ENCODE measurements around the gene CATSPERZ. TPM values are rescaled to one million over a fixed set of nuclear protein-coding genes. Genes with fewer than 3 reads are reported as not detected.

The CATSPERZ gene
- total and polyA plus RNA-seq, 9 of the 15 experiments (the other 6 are each of a cell fraction or from before 2014, with no cell fraction given), result 0.86 to 8.5 (median 3.5) TPM

- TF ChIP-seq TFAP4 (CRISPR knock-in tag; IDR thresholded peaks at IDR 0.05; ENCODE audit: borderline replicate concordance) (0 out of 2 replicates have a peak, but pooled peaks have one; percentile 1), THAP12 (CRISPR knock-in tag; IDR thresholded peaks at IDR 0.05) (peak; percentile 26; the same call in 1 of the 2 replicates), BHLHE40 (IDR thresholded peaks at IDR 0.05; ENCODE audit: low read length) (0 out of 2 replicates have a peak, but pooled peaks have one; percentile 8), HDAC6 (IDR thresholded peaks at IDR 0.05; ENCODE audit: low read depth, low read length) (no peak), ZNF740 (CRISPR knock-in tag; IDR thresholded peaks at IDR 0.05) (peak; percentile 74), ZNF740 (tag; IDR thresholded peaks at IDR 0.05) (no peak)
- TF ChIP-seq, protein P1, sequence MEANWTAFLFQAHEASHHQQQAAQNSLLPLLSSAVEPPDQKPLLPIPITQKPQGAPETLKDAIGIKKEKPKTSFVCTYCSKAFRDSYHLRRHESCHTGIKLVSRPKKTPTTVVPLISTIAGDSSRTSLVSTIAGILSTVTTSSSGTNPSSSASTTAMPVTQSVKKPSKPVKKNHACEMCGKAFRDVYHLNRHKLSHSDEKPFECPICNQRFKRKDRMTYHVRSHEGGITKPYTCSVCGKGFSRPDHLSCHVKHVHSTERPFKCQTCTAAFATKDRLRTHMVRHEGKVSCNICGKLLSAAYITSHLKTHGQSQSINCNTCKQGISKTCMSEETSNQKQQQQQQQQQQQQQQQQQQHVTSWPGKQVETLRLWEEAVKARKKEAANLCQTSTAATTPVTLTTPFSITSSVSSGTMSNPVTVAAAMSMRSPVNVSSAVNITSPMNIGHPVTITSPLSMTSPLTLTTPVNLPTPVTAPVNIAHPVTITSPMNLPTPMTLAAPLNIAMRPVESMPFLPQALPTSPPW (CRISPR knock-in tag; IDR thresholded peaks at IDR 0.05), result peak; percentile 60; the same call in 1 of the 2 replicates
- Histone ChIP-seq H3K4me2 (ENCODE audit: insufficient read depth, low read length) (peak overlapping the region; percentile 15), H2AFZ (ENCODE audit: low read depth, low read length) (peak overlapping the region; percentile 77), H3K9me3 (replicated peaks; ENCODE audit: control insufficient read depth, insufficient read depth, low read depth, low read length) (no peaks in the 10 kb centered on the region), H3K79me2 (ENCODE audit: control insufficient read depth, insufficient read depth, low read length) (no peaks in the 10 kb centered on the region), H3K27me3 (ENCODE audit: control insufficient read depth in 2 of 2, insufficient read depth in 2 of 2, low read length in 2 of 2) (no peaks in the 10 kb centered on the region), H3K4me1 (replicated peaks in 1 of 2; ENCODE audit: control insufficient read depth in 2 of 2, insufficient read depth in 2 of 2, low read length in 2 of 2) (peaks cover 20 to 56% of the 10 kb centered on the region in 2 experiments; a peak in 4 of 5 replicates), H3K4me3 (peak overlapping the region; percentile 39), H3K9me1 (ENCODE audit: control insufficient read depth, insufficient read depth, low read length) (no peaks in the 10 kb centered on the region), H3K27ac (ENCODE audit: extremely low read depth, low read depth, low read length) (no peak overlapping the region), H3K36me3 (ENCODE audit: control insufficient read depth, insufficient read depth, low read length) (no peaks in the 10 kb centered on the region), H3K9ac (ENCODE audit: insufficient read depth in 1 of 2, low read depth in 2 of 2, low read length in 2 of 2) (peak overlapping the region in 1 of 2 experiments; percentile 41; a peak in 3 of 4 replicates), H4K20me1 (replicated peaks; ENCODE audit: control insufficient read depth, insufficient read depth, low read length) (no peaks in the 10 kb centered on the region; the same call in 1 of the 2 replicates)
- intact Hi-C loops (cut with micrococcal nuclease) (loop anchor here (2.0 kb wide), 1 partner anchor 38 kb away; the partner anchor contains the start of gene ESRRA), in situ Hi-C loops (cut with MboI) (no loop called here)
- POLR2A ChIA-PET, result interaction anchor here (0.6 to 2.6 kb wide), 5 partner anchors 12 to 522 kb away, joined by 3 to 20 read pairs (median 4); partner anchors contain the start of genes PRDX5 and TRMT112
- CTCF ChIA-PET (ENCODE audit: low intra/inter-chr PET ratio), result interaction anchor here (0.6 to 2.0 kb wide), 3 partner anchors 13 to 1229 kb away, joined by 4 to 8 read pairs (median 4); partner anchors contain the start of genes PRDX5 and TRMT112
- no TSS peak for BruUV-seq (replicated peaks)
- FAIRE-seq, result peak; percentile 6
- WGBS (ENCODE audit: insufficient coverage, low coverage, missing lambda C conversion rate), result 37% methylated on average over 17 of the region's 29 CpGs
- peak; percentile 58 for ATAC-seq
- peak in 1 of 4 experiments; percentile 82 for DNase-seq (ENCODE audit: extremely low read depth in 1 of 4, low spot score in 3 of 4)
Observed at GRCh38 chr11:64342869-64343745, 42.9 kb downstream of the CATSPERZ start.
